AG04450 (cell line): ENCODE data around the gene PES1. TPM values are rescaled to one million over a fixed set of nuclear protein-coding genes. Genes with fewer than 3 reads are reported as not detected.
"Not testable (repeated sequence)": the region's sequence is repeated elsewhere in the genome, so short reads cannot be mapped to it uniquely, and the experiment has no call there.

Source experiments
- CTCF ChIA-PET: fragments of 300-600, 350-600 bp; formaldehyde crosslinking; extraction: SDS; loops from one replicate; lab custom pipeline; 2022; ENCODE audit warnings: antibody characterized with exemption, inconsistent platforms; lab: Charles Lee
- POLR2A ChIA-PET: fragments of 350-600 bp; formaldehyde crosslinking; extraction: SDS; loops from one replicate; lab custom pipeline; 2021; ENCODE audit warnings: antibody characterized with exemption, inconsistent platforms; lab: Yijun Ruan, JAX
- DNase-seq: peaks from one replicate; pipeline ENCODE4 v3.0.0-alpha.2; 2011; ENCODE audit warnings: low read depth, low spot score
- H3K27ac ChIP-seq: one replicate; pipeline ENCODE4 v1.5.1; 2012; ENCODE audit warnings: low read depth, low read length, control low read depth
- H3K27me3 ChIP-seq: one replicate; pipeline ENCODE4 v1.6.0; 2012; ENCODE audit warnings: low read length; ENCODE audit not compliant: control insufficient read depth, insufficient read depth
- H3K4me3 ChIP-seq: 2 replicates; pipeline ENCODE4 v1.5.1; 2011; ENCODE audit warnings: mild to moderate bottlenecking, low read depth, low read length, control low read depth
- H3K9me3 ChIP-seq: 2 replicates; pipeline ENCODE4 v1.5.1; 2012; ENCODE audit warnings: low read length; ENCODE audit not compliant: control insufficient read depth, insufficient read depth
- CTCF ChIP-seq: IDR thresholded peaks from 2 replicates; pipeline ENCODE4 v1.5.1; 2011; ENCODE audit warnings: low read depth, low read length, control low read depth, inconsistent platforms
- polyA plus RNA-seq: library from polyadenylated mRNA; depleted of rRNA; stranded (reverse); fragments of >200 nt; gene quantifications from 2 replicates; pipeline ENCODE4 v1.2.3, GENCODE V29; 2011

Gene PES1
- polyA plus RNA-seq, 1 experiment, result 70.2 TPM

- no peak overlapping the region for H3K27ac ChIP-seq
- POLR2A ChIA-PET, result no interaction called here
- CTCF ChIA-PET, result no interaction called here
- H3K9me3 ChIP-seq, result no peaks in the 10 kb centered on the region
- no peak for TF ChIP-seq CTCF
- no peak overlapping the region for H3K4me3 ChIP-seq
- no peak for DNase-seq
- peaks cover 18% of the 10 kb centered on the region for H3K27me3 ChIP-seq
Observed at GRCh38 chr22:30565341-30565740, 26.4 kb downstream of the PES1 start.

DNA sequence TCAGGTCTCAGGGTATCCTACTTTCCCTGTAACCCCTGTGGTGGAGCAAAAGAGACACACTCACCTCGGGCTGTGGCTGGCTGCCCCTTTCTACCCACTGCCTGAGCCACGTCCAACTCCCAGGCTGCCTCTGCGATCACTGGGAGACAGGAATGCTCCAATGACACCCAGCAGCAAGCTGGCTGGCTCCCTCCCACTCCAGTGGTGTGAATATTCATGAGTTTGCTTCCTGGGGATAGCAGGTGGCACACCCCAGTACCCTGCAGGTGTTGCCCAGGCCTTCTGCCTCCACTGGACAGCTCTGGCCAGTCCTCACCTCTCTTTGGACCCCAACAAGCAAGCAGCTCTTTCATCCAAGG lies 27.0 kb downstream of the PES1 start:
- H3K9me3 ChIP-seq, result no peaks in the 10 kb centered on the region
- peaks cover 17% of the 10 kb centered on the region for H3K27me3 ChIP-seq
- no peak overlapping the region for H3K4me3 ChIP-seq
- H3K27ac ChIP-seq, result no peak overlapping the region
- no peak for TF ChIP-seq CTCF
- no peak for DNase-seq
- ChIA-PET CTCF (no interaction called here), POLR2A (no interaction called here)

- CTCF ChIA-PET, result no interaction called here
- POLR2A ChIA-PET, result no interaction called here
- TF ChIP-seq CTCF, result no peak
Observed at GRCh38 chr22:30564045-30564760, 27.5 kb downstream of the PES1 start.

GRCh38 chr22:30562366-30562765 lies 29.3 kb downstream of the PES1 start:
- Histone ChIP-seq H3K4me3 (no peak overlapping the region), H3K27ac (no peak overlapping the region), H3K27me3 (peaks cover 17% of the 10 kb centered on the region), H3K9me3 (no peaks in the 10 kb centered on the region)
- POLR2A ChIA-PET, result no interaction called here
- CTCF ChIA-PET, result no interaction called here
- no peak for TF ChIP-seq CTCF
- no peak for DNase-seq

More at GRCh38 chr22:30564045-30564760, 27.5 kb downstream of the PES1 start:
- Histone ChIP-seq H3K9me3 (no peaks in the 10 kb centered on the region), H3K27ac (no peak overlapping the region), H3K4me3 (no peak overlapping the region), H3K27me3 (peaks cover 17% of the 10 kb centered on the region)
- DNase-seq, result no peak

GRCh38 chr22:30561402-30562189 lies 30.1 kb downstream of the PES1 start:
- ChIA-PET CTCF (no interaction called here), POLR2A (interaction anchor here (0.6 kb wide), 1 partner anchor 72 kb away, joined by 3 read pairs; no protein-coding TSS in a partner anchor)
- H3K9me3 ChIP-seq, result no peaks in the 10 kb centered on the region

DNA sequence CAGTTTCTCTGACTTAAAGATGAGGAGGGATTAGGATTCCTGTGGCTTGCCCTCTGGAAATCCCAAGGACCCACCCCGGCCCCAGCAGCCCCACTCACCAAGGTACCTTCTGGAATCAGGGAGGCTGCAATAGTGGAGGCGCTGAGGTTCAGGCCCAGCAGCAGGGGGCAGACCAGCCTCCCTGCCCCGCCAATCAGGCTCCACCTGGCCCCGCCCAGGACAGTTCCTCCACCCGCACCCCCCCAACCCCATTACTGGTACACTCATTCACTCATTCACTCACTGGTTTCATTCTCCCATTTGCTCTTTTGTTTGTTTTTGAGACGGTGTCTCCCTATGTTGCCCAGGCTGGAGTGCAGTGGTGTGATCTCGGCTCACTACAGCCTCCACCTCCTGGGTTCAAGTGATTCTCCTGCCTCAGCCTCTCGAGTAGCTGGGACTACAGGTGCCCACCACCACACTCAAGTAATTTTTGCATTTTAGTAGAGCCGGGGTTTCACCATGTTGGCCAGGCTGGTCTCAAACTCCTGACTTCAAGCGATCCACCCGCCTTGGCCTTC lies 31.0 kb downstream of the PES1 start:
- H3K27ac ChIP-seq, POLR2A ChIA-PET, H3K4me3 ChIP-seq, CTCF ChIA-PET, DNase-seq, H3K9me3 ChIP-seq: not testable (repeated sequence)
- peaks cover 10% of the 10 kb centered on the region for H3K27me3 ChIP-seq

More at GRCh38 chr22:30561402-30562189, 30.1 kb downstream of the PES1 start:
- Histone ChIP-seq H3K4me3 (no peak overlapping the region), H3K27ac (no peak overlapping the region), H3K27me3 (peaks cover 17% of the 10 kb centered on the region)
- no peak for TF ChIP-seq CTCF
- no peak for DNase-seq
